ENCODE data around the gene MYLK. TPM values are rescaled to one million over a fixed set of nuclear protein-coding genes. Genes with fewer than 3 reads are reported as not detected.

The MYLK gene
- total RNA-seq, 1 donor from 2014 or later: 4.3 TPM

- Mint-ChIP-seq H3K4me3 (ENCODE audit: unreplicated experiment) (no peak overlapping the region), H3K27ac (ENCODE audit: unreplicated experiment) (no peak overlapping the region), H3K36me3 (ENCODE audit: unreplicated experiment) (peaks cover 42% of the 10 kb centered on the region), H3K4me1 (ENCODE audit: low read depth, unreplicated experiment) (peaks cover 5% of the 10 kb centered on the region), H3K9me3 (ENCODE audit: unreplicated experiment) (peaks cover 10% of the 10 kb centered on the region), H3K27me3 (ENCODE audit: unreplicated experiment) (no peaks in the 10 kb centered on the region)
- no peak for TF ChIP-seq CTCF (IDR thresholded peaks at IDR 0.05; ENCODE audit: partially characterized antibody, unreplicated experiment)
- no peak for DNase-seq
These were observed 290.8 kb downstream of the MYLK start for GRCh38 chr3:123593381-123593780.

- peaks cover 10% of the 10 kb centered on the region for H3K9me3 Mint-ChIP-seq (ENCODE audit: unreplicated experiment)
- no peaks in the 10 kb centered on the region for H3K27me3 Mint-ChIP-seq (ENCODE audit: unreplicated experiment)
- no peak for TF ChIP-seq CTCF (IDR thresholded peaks at IDR 0.05; ENCODE audit: partially characterized antibody, unreplicated experiment)
- H3K4me3 Mint-ChIP-seq (ENCODE audit: unreplicated experiment): no peak overlapping the region
- H3K4me1 Mint-ChIP-seq (ENCODE audit: low read depth, unreplicated experiment): peaks cover 5% of the 10 kb centered on the region
- H3K36me3 Mint-ChIP-seq (ENCODE audit: unreplicated experiment): peaks cover 48% of the 10 kb centered on the region
- DNase-seq: no peak
- no peak overlapping the region for H3K27ac Mint-ChIP-seq (ENCODE audit: unreplicated experiment)
These were observed 293.3 kb downstream of the MYLK start for GRCh38 chr3:123590685-123591450.

- Mint-ChIP-seq H3K36me3 (ENCODE audit: unreplicated experiment) (peaks cover 42% of the 10 kb centered on the region), H3K27me3 (ENCODE audit: unreplicated experiment) (no peaks in the 10 kb centered on the region), H3K9me3 (ENCODE audit: unreplicated experiment) (peaks cover 11% of the 10 kb centered on the region), H3K4me1 (ENCODE audit: low read depth, unreplicated experiment) (no peaks in the 10 kb centered on the region), H3K4me3 (ENCODE audit: unreplicated experiment) (no peak overlapping the region), H3K27ac (ENCODE audit: unreplicated experiment) (no peak overlapping the region)
- no peak for DNase-seq
- no peak for TF ChIP-seq CTCF (IDR thresholded peaks at IDR 0.05; ENCODE audit: partially characterized antibody, unreplicated experiment)
These were observed 296.7 kb downstream of the MYLK start for GRCh38 chr3:123587401-123587800.

- Mint-ChIP-seq H3K27me3 (ENCODE audit: unreplicated experiment) (no peaks in the 10 kb centered on the region), H3K9me3 (ENCODE audit: unreplicated experiment) (peaks cover 11% of the 10 kb centered on the region), H3K4me3 (ENCODE audit: unreplicated experiment) (no peak overlapping the region), H3K4me1 (ENCODE audit: low read depth, unreplicated experiment) (no peaks in the 10 kb centered on the region), H3K27ac (ENCODE audit: unreplicated experiment) (no peak overlapping the region), H3K36me3 (ENCODE audit: unreplicated experiment) (peaks cover 37% of the 10 kb centered on the region)
- TF ChIP-seq CTCF (IDR thresholded peaks at IDR 0.05; ENCODE audit: partially characterized antibody, unreplicated experiment): no peak
- no peak for DNase-seq
These were observed 297.2 kb downstream of the MYLK start for GRCh38 chr3:123586968-123587367.

GRCh38 chr3:123586131-123586530 lies 298.0 kb downstream of the MYLK start:
- H3K4me3 Mint-ChIP-seq (ENCODE audit: unreplicated experiment): no peak overlapping the region
- peaks cover 8% of the 10 kb centered on the region for H3K9me3 Mint-ChIP-seq (ENCODE audit: unreplicated experiment)
- no peaks in the 10 kb centered on the region for H3K4me1 Mint-ChIP-seq (ENCODE audit: low read depth, unreplicated experiment)
- H3K27me3 Mint-ChIP-seq (ENCODE audit: unreplicated experiment): no peaks in the 10 kb centered on the region
- no peak overlapping the region for H3K27ac Mint-ChIP-seq (ENCODE audit: unreplicated experiment)
- no peak for TF ChIP-seq CTCF (IDR thresholded peaks at IDR 0.05; ENCODE audit: partially characterized antibody, unreplicated experiment)
- DNase-seq: peak; percentile 53
- peaks cover 30% of the 10 kb centered on the region for H3K36me3 Mint-ChIP-seq (ENCODE audit: unreplicated experiment)
